ENCODE measurements around the gene INSYN1.

GRCh38 chr15:73727330-73727976, 25.7 kb downstream of the INSYN1 start:
- TF ChIP-seq CTCF (IDR thresholded peaks at IDR 0.05): no peak
- TF ChIP-seq POLR2A (IDR thresholded peaks at IDR 0.05): no peak
